Measurements from ENCODE around the gene BCL7C. TPM values are rescaled to one million over a fixed set of nuclear protein-coding genes. Genes with fewer than 3 reads are reported as not detected.

Gene BCL7C
- total and polyA plus RNA-seq, 2 of the 13 experiments (the other 11 are each of a cell fraction or from before 2014, with no cell fraction given) = 17.7 to 33.8 TPM

GRCh38 chr16:30874821-30875717 lies 18.8 kb downstream of the BCL7C start (continued):
- TF ChIP-seq THAP7 (CRISPR knock-in tag; IDR thresholded peaks at IDR 0.05) (peak; percentile 96; the same call in 1 of the 2 replicates), DRAP1 (CRISPR knock-in tag; IDR thresholded peaks at IDR 0.05) (peak; percentile 88; the same call in 1 of the 2 replicates), CREB3 (CRISPR knock-in tag; IDR thresholded peaks at IDR 0.05) (peak; percentile 88; the same call in 1 of the 2 replicates), ZNF75D (CRISPR knock-in tag; IDR thresholded peaks at IDR 0.05; ENCODE audit: borderline replicate concordance) (peak; percentile 90; the same call in 1 of the 2 replicates), PCBP1 (IDR thresholded peaks at IDR 0.05; ENCODE audit: borderline replicate concordance, low read depth, low read length) (peak; percentile 41; the same call in 1 of the 2 replicates), ZSCAN29 (CRISPR knock-in tag; conservative IDR thresholded peaks at IDR 0.05) (peak; percentile 91; the same call in 1 of the 2 replicates), ZNF331 (CRISPR knock-in tag; IDR thresholded peaks at IDR 0.05) (peak; percentile 97), GATA4 (IDR thresholded peaks at IDR 0.05; ENCODE audit: borderline replicate concordance, low read depth) (peak; percentile 62), JUN (CRISPR knock-in tag; IDR thresholded peaks at IDR 0.05) (peak; percentile 74), ZNF546 (CRISPR knock-in tag; conservative IDR thresholded peaks at IDR 0.05) (peak; percentile 53), ZNF563 (CRISPR knock-in tag; IDR thresholded peaks at IDR 0.05) (peak; percentile 89), ZNF564 (CRISPR knock-in tag; IDR thresholded peaks at IDR 0.05) (peak; percentile 99), FOXP1 (IDR thresholded peaks at IDR 0.05) (no peak), FOXP1 (CRISPR knock-in tag; IDR thresholded peaks at IDR 0.05) (peak; percentile 38; the same call in 1 of the 2 replicates), ZNF781 (CRISPR knock-in tag; IDR thresholded peaks at IDR 0.05; ENCODE audit: borderline replicate concordance, not compliant biosample characterization) (peak; percentile 97), MLLT10 (CRISPR knock-in tag; IDR thresholded peaks at IDR 0.05) (no peak)
- TF ChIP-seq, protein P1, sequence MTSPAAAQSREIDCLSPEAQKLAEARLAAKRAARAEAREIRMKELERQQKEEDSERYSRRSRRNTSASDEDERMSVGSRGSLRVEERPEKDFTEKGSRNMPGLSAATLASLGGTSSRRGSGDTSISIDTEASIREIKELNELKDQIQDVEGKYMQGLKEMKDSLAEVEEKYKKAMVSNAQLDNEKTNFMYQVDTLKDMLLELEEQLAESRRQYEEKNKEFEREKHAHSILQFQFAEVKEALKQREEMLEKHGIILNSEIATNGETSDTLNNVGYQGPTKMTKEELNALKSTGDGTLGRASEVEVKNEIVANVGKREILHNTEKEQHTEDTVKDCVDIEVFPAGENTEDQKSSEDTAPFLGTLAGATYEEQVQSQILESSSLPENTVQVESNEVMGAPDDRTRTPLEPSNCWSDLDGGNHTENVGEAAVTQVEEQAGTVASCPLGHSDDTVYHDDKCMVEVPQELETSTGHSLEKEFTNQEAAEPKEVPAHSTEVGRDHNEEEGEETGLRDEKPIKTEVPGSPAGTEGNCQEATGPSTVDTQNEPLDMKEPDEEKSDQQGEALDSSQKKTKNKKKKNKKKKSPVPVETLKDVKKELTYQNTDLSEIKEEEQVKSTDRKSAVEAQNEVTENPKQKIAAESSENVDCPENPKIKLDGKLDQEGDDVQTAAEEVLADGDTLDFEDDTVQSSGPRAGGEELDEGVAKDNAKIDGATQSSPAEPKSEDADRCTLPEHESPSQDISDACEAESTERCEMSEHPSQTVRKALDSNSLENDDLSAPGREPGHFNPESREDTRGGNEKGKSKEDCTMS (CRISPR knock-in tag; conservative IDR thresholded peaks at IDR 0.05) = 0 out of 2 replicates have a peak, but pooled peaks have one; percentile 55
- TF ChIP-seq, protein P2, sequence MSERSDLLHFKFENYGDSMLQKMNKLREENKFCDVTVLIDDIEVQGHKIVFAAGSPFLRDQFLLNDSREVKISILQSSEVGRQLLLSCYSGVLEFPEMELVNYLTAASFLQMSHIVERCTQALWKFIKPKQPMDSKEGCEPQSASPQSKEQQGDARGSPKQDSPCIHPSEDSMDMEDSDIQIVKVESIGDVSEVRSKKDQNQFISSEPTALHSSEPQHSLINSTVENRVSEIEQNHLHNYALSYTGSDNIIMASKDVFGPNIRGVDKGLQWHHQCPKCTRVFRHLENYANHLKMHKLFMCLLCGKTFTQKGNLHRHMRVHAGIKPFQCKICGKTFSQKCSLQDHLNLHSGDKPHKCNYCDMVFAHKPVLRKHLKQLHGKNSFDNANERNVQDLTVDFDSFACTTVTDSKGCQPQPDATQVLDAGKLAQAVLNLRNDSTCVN (CRISPR knock-in tag; IDR thresholded peaks at IDR 0.05; ENCODE audit: borderline replicate concordance) = peak; percentile 90
- TF ChIP-seq, protein P3, sequence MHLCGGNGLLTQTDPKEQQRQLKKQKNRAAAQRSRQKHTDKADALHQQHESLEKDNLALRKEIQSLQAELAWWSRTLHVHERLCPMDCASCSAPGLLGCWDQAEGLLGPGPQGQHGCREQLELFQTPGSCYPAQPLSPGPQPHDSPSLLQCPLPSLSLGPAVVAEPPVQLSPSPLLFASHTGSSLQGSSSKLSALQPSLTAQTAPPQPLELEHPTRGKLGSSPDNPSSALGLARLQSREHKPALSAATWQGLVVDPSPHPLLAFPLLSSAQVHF (CRISPR knock-in tag; IDR thresholded peaks at IDR 0.05) = peak; percentile 98
- TF ChIP-seq, protein P4, sequence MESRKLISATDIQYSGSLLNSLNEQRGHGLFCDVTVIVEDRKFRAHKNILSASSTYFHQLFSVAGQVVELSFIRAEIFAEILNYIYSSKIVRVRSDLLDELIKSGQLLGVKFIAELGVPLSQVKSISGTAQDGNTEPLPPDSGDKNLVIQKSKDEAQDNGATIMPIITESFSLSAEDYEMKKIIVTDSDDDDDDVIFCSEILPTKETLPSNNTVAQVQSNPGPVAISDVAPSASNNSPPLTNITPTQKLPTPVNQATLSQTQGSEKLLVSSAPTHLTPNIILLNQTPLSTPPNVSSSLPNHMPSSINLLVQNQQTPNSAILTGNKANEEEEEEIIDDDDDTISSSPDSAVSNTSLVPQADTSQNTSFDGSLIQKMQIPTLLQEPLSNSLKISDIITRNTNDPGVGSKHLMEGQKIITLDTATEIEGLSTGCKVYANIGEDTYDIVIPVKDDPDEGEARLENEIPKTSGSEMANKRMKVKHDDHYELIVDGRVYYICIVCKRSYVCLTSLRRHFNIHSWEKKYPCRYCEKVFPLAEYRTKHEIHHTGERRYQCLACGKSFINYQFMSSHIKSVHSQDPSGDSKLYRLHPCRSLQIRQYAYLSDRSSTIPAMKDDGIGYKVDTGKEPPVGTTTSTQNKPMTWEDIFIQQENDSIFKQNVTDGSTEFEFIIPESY (CRISPR knock-in tag; IDR thresholded peaks at IDR 0.05) = peak; percentile 86

All from HepG2 (cell line).